GM10266 (cell line): ENCODE results near the gene TBXAS1.
"Not testable (repeated sequence)": the region's sequence is repeated elsewhere in the genome, so short reads cannot be mapped to it uniquely, and the experiment has no call there.

Source experiments
- DNase-seq: peaks from one replicate; pipeline ENCODE4 v3.0.0; 2012; ENCODE audit errors: extremely low spot score
- CTCF ChIP-seq: IDR thresholded peaks from 2 replicates; pipeline ENCODE4 v1.5.1; 2012; ENCODE audit warnings: mild to moderate bottlenecking, low read depth; ENCODE audit not compliant: control insufficient read depth, insufficient read depth; ENCODE audit errors: missing control alignments

The TBXAS1 gene

DNA sequence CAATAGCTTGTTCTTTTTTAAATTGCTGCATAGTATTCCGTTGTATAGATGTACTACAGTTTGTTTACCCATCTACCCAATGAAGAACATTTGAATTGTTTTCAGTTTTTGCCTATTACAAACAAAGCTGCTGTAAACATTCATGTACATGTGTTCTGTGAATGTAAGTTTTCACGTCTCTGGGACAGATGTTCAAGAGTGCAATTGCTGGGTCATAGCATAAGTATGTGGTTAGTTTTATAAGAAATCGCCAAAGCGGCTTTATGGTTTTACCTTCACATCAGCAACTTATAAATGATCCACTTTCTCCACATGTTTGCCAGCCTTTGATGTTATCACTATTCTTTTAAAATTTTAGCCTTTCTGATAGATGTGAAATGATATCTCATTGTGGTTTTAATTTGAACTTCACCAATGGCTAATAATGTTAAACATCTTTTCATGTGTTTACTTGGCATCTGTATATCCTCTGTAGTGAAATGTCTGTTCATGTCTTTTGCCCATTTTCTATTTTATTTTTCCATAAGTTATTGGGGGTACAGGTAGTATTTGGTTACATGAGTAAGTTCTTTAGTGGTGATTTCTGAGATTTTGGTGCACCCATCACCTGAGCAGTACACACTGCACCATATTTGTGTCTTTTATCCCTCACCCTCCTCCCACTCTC lies 73.5 kb downstream of the TBXAS1 start:
- DNase-seq: no peak
- TF ChIP-seq CTCF: no peak

DNA sequence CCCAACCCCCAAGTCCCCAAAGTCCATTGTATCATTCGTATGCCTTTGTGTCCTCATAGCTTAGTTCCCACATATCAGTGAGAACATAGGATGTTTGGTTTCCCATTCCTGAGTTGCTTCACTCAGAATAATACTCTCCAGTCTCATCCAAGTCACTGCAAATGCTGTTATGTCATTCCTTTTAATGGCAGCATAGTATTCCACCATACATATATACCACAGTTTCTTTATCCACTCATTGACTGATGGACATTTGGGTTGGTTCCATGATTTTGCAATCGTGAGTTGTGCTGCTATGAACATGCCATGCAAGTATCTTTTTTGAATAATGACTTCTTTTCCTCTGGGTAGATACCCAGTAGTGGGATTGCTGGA lies 74.0 kb downstream of the TBXAS1 start:
- not testable (repeated sequence) for DNase-seq

DNA sequence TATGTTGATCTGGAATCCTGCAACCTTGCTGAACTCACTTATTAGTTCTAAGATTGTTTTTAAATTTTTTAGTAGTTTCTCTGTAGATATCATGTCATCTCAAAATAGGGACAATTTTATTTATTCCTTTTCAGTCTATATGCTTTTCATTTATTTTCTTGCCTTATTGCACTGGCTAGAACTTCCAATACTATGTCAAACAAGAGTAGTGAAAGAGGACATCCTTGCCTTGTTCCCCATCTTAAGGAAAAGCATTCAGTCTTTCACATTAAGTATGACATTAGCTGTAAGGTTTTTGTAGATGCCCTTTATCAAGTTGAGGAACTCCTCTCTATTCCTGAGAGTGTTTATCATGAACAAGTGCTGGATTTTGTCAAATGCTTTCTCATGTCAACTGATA lies 77.8 kb downstream of the TBXAS1 start:
- no peak for TF ChIP-seq CTCF
- no peak for DNase-seq

GRCh38 chr7:139908792-139909191 lies 79.7 kb downstream of the TBXAS1 start:
- no peak for DNase-seq
- TF ChIP-seq CTCF: no peak

GRCh38 chr7:139909379-139910050 lies 80.5 kb downstream of the TBXAS1 start:
- TF ChIP-seq CTCF: no peak
- DNase-seq: no peak

DNA sequence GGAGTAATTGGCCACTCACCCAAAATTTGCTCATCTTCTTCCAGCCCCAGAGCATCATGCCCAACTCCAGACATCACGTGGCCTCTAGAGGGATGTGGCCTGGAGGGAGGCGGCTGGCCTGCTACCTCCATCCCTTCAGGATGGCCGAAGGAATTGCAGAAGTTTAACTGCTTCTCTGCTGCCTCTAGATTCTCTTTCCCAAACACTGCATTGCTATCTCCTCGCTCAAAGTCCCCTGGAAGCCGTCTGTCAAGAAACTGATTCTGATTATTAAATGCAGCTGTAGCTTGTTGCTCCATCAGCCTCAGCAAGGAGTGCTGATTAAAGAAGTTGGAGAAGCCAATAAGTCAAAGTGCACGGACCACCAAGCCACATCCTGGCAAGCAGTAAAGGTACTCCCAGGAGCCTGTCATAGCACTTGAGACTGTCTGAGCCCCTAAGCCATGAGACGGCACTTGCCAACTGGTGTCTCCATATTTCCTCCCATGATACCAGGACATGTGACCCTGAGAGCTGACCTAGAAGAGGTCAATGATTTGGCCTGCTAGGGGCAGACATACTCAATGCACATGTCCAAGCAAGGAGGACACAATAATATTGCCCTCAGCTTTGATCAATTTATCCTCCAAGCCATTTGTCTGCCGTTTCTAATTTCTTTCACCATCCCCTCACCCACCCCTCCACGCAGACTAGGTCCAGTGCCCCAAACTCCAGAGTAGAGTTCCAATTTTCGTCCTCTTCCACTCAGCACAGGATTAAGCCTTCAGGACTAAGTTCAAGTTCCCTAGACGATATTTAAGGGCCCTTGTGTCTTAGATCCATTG lies 84.2 kb downstream of the TBXAS1 start:
- TF ChIP-seq CTCF: no peak
- DNase-seq: no peak

GRCh38 chr7:139913845-139914135 lies 84.7 kb downstream of the TBXAS1 start:
- no peak for TF ChIP-seq CTCF
- no peak for DNase-seq
